Mesenchymal stem cell (in vitro differentiated cells and primary cell): Measurements from ENCODE around the gene ORAI2.

Source experiments
- DNase-seq: peaks from one replicate; pipeline ENCODE4 v3.0.0-alpha.2; 2013
- H2AFZ ChIP-seq: one replicate; pipeline ENCODE4 v1.6.1; 2013; ENCODE audit warnings: low read depth, mild to moderate bottlenecking, control low read depth, inconsistent platforms, low read length, moderate library complexity
- H2AK5ac ChIP-seq: 2 replicates; pipeline ENCODE4 v1.6.1; 2013; ENCODE audit warnings: low read length, moderate library complexity, mild to moderate bottlenecking, inconsistent platforms; ENCODE audit not compliant: severe bottlenecking
- H2BK120ac ChIP-seq: one replicate; pipeline ENCODE4 v1.6.1; 2013; ENCODE audit warnings: low read depth, mild to moderate bottlenecking, inconsistent platforms, low read length, moderate library complexity
- H2BK12ac ChIP-seq, 2 experiments: one replicate each; pipeline ENCODE4 v1.6.1; 2013; ENCODE audit warnings: inconsistent platforms in 2 of 2, low read length in 2 of 2, mild to moderate bottlenecking in 2 of 2, moderate library complexity in 2 of 2, control low read depth in 1 of 2
- H2BK15ac ChIP-seq: one replicate; pipeline ENCODE4 v1.6.1; 2013; ENCODE audit warnings: mild to moderate bottlenecking, low read depth, inconsistent platforms; ENCODE audit not compliant: poor library complexity, severe bottlenecking
- H2BK5ac ChIP-seq: 2 replicates; pipeline ENCODE4 v1.6.1; 2013; ENCODE audit warnings: low read depth, mild to moderate bottlenecking, low read length, control low read depth, inconsistent platforms; ENCODE audit not compliant: poor library complexity, severe bottlenecking
- H3K14ac ChIP-seq, 2 experiments: one replicate each; pipeline ENCODE4 v1.6.1; 2013; ENCODE audit warnings: inconsistent platforms in 2 of 2, low read length in 2 of 2, control low read depth in 1 of 2, mild to moderate bottlenecking in 1 of 2, moderate library complexity in 1 of 2
- H3K18ac ChIP-seq, 2 experiments: one replicate each; pipeline ENCODE4 v1.6.1; 2013; ENCODE audit warnings: inconsistent platforms in 2 of 2, low read length in 2 of 2, control low read depth in 1 of 2, low read depth in 1 of 2, mild to moderate bottlenecking in 1 of 2
- H3K23ac ChIP-seq, 2 experiments: one replicate each; pipeline ENCODE4 v1.6.1; 2013; ENCODE audit warnings: inconsistent platforms in 2 of 2, low read length in 2 of 2, mild to moderate bottlenecking in 2 of 2, moderate library complexity in 2 of 2, control low read depth in 1 of 2
- H3K27ac ChIP-seq: 2 replicates; pipeline ENCODE4 v1.5.1; 2013; ENCODE audit warnings: mild to moderate bottlenecking, moderate library complexity, low read length, control low read depth, inconsistent platforms; ENCODE audit not compliant: poor library complexity, severe bottlenecking
- H3K27me3 ChIP-seq, 2 experiments: 2 replicates each; pipeline versions ENCODE4 v1.6.1 to v1.7.0; 2013; ENCODE audit warnings: low read length in 2 of 2, mild to moderate bottlenecking in 2 of 2, moderate library complexity in 2 of 2, control low read depth in 1 of 2, inconsistent platforms in 1 of 2; ENCODE audit not compliant: control insufficient read depth in 1 of 2, insufficient read depth in 1 of 2
- H3K36me3 ChIP-seq, 2 experiments: 2 replicates each; pipeline versions ENCODE4 v1.6.1 to v1.7.0; 2013; ENCODE audit warnings: low read length in 2 of 2, control low read depth in 1 of 2, inconsistent platforms in 1 of 2, low read depth in 1 of 2, mild to moderate bottlenecking in 1 of 2; ENCODE audit not compliant: insufficient read depth in 2 of 2, control insufficient read depth in 1 of 2
- H3K4ac ChIP-seq, 2 experiments: one replicate each; pipeline ENCODE4 v1.6.1; 2013; ENCODE audit warnings: inconsistent platforms in 2 of 2, low read length in 2 of 2, mild to moderate bottlenecking in 2 of 2, moderate library complexity in 2 of 2, control low read depth in 1 of 2, low read depth in 1 of 2
- H3K4me1 ChIP-seq: 2 replicates; pipeline ENCODE4 v1.6.1; 2013; ENCODE audit warnings: low read depth, low read length, control low read depth; ENCODE audit not compliant: control insufficient read depth, insufficient read depth
- H3K4me2 ChIP-seq: 2 replicates; pipeline ENCODE4 v1.6.1; 2013; ENCODE audit warnings: low read length, mild to moderate bottlenecking, inconsistent platforms; ENCODE audit not compliant: poor library complexity, severe bottlenecking
- H3K4me3 ChIP-seq, 2 experiments: 2 replicates each; pipeline versions ENCODE4 v1.5.1 to v1.7.0; 2013; ENCODE audit warnings: low read length in 2 of 2, mild to moderate bottlenecking in 2 of 2, control low read depth in 1 of 2, low read depth in 1 of 2; ENCODE audit not compliant: insufficient read depth in 1 of 2
- H3K79me1 ChIP-seq: replicated peaks from 2 replicates; pipeline ENCODE4 v1.6.1; 2013; ENCODE audit warnings: mild to moderate bottlenecking, control low read depth, low read length, inconsistent platforms; ENCODE audit not compliant: poor library complexity, severe bottlenecking
- H3K9ac ChIP-seq: 2 replicates; pipeline ENCODE4 v1.7.0; 2013; ENCODE audit warnings: mild to moderate bottlenecking, low read length, moderate library complexity
- H3K9me3 ChIP-seq: 2 replicates; pipeline ENCODE4 v1.7.0; 2013; ENCODE audit warnings: mild to moderate bottlenecking, low read length; ENCODE audit not compliant: control insufficient read depth
- H4K8ac ChIP-seq: one replicate; pipeline ENCODE4 v1.6.1; 2013; ENCODE audit warnings: inconsistent platforms, mild to moderate bottlenecking, low read length, moderate library complexity
- H4K91ac ChIP-seq: one replicate; pipeline ENCODE4 v1.6.1; 2013; ENCODE audit warnings: mild to moderate bottlenecking, low read length, inconsistent platforms
- WGBS: methylation state at CpG from one replicate; pipeline ENCODE4 v1.1.7; 2013; ENCODE audit warnings: mixed read lengths; 5-methylcytosine and 5-hydroxymethylcytosine counted together

Gene ORAI2

DNA sequence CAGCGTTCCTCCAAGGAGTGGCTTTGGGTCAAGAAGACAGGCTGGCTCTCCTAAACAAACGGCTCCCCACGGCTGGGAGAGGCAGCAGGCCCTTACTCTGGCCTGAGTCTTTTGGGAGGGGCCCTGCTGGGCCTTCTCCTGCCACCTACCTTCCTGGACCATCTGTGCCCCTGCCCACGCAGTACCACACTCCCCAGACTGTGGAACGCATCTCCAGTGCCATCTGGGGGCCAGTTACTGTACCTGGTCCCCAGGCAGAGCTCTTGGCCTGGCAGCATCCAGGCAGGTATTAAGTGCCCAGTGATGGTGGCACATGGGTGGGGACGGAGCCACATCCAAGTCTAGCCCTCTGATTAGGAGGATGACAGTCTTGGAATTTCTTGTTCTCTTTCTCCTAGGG is 16.9 kb downstream of the ORAI2 start:
- Histone ChIP-seq H2BK5ac (no peak overlapping the region), H3K27me3 (no peaks in the 10 kb centered on the region), H2BK15ac (no peak overlapping the region), H3K9me3 (no peaks in the 10 kb centered on the region), H3K4me2 (no peak overlapping the region), H3K36me3 (peaks cover 17 to 25% of the 10 kb centered on the region in 2 experiments), H3K14ac (no peak overlapping the region), H3K27ac (no peak overlapping the region), H3K18ac (no peak overlapping the region), H3K79me1 (no peaks in the 10 kb centered on the region), H3K4me1 (peaks cover 19% of the 10 kb centered on the region), H3K23ac (no peak overlapping the region), H2BK12ac (no peak overlapping the region), H2AFZ (no peak overlapping the region), H3K4ac (no peak overlapping the region), H3K9ac (no peak overlapping the region), H2BK120ac (no peak overlapping the region), H4K91ac (no peak overlapping the region), H3K4me3 (no peak overlapping the region), H2AK5ac (no peak overlapping the region), H4K8ac (no peak overlapping the region)
- no peak for DNase-seq
- 94% methylated on average over 6 of the region's 6 CpGs for WGBS

DNA sequence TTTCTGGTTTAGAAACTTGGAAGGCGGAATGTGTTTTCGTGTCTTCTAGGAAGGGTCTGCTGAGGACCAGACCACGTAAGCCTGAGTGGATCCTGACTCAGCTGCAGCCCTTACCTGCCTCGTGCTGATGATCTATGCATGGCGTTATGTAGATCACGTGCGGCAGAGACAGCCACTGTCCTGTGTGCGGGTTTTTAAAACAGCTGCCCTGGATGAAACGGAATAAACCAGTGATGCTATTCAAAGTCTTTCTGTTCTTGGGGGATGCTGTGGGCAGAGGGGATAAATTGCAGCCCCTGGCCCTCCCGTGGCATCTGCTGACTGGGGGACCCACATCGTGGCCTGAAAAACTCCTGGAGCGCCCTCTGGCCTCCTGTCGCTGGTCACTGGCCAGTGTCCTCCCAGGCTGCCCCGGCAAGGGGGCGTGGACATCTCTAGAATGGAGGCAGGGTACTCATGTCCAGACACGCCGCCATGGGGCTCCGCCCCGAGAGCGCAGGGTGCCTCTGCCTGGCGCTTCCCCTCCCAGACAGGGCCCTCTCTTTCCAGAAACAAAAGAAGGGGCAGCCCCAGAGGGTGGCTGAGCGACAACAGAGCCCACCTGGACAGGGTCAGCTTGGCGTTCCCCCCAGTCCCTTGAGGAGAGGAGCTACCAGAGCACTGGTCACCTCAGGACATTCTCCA is 18.1 kb downstream of the ORAI2 start:
- Histone ChIP-seq H4K8ac (no peak overlapping the region), H3K27ac (no peak overlapping the region), H2BK120ac (no peak overlapping the region), H3K9ac (peak overlapping the region; percentile 48), H2AFZ (no peak overlapping the region), H3K4ac (no peak overlapping the region), H2BK5ac (no peak overlapping the region), H3K4me2 (no peak overlapping the region), H2AK5ac (no peak overlapping the region), H3K18ac (no peak overlapping the region), H3K79me1 (no peaks in the 10 kb centered on the region), H2BK15ac (no peak overlapping the region), H3K4me3 (peak overlapping the region in 1 of 2 experiments; percentile 55), H3K14ac (no peak overlapping the region), H4K91ac (peak overlapping the region; percentile 9), H3K23ac (no peak overlapping the region), H3K4me1 (peaks cover 16% of the 10 kb centered on the region), H3K36me3 (peaks cover 18 to 26% of the 10 kb centered on the region in 2 experiments), H3K27me3 (no peaks in the 10 kb centered on the region), H2BK12ac (no peak overlapping the region), H3K9me3 (no peaks in the 10 kb centered on the region)
- WGBS: 88% methylated on average over 23 of the region's 23 CpGs
- DNase-seq: no peak

DNA sequence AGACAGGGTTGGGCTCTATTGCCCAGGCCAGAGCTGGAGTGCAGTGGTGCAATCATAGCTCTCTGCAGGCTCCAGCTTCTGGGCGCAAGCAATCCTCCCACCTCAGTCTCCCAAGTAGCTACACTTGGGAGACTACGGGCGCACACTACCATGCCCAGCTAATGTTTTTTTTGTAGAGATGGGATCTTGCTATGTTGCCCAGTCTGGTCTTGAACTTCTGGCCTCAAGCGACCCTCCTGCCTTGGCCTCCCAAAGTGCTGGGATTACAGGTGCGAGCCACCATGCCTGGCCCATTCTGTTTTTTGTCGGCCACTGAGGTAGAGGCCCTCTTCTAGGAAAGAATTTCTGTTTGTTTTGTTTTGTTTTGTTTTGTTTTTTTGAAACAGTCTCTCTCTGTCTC is 19.1 kb downstream of the ORAI2 start:
- H3K4me2 ChIP-seq: no peak overlapping the region
- H3K27me3 ChIP-seq: no peaks in the 10 kb centered on the region
- H2BK120ac ChIP-seq: no peak overlapping the region
- DNase-seq: no peak
- H3K36me3 ChIP-seq: peaks cover 18 to 22% of the 10 kb centered on the region in 2 experiments
- peaks cover 11% of the 10 kb centered on the region for H3K4me1 ChIP-seq
- H3K4me3 ChIP-seq: no peak overlapping the region
- H3K9ac ChIP-seq: no peak overlapping the region
- H4K91ac ChIP-seq: no peak overlapping the region
- no peak overlapping the region for H2BK12ac ChIP-seq
- no peak overlapping the region for H4K8ac ChIP-seq
- H3K79me1 ChIP-seq: no peaks in the 10 kb centered on the region
- 79% methylated on average over 5 of the region's 6 CpGs for WGBS
- H3K14ac ChIP-seq: no peak overlapping the region
- no peak overlapping the region for H3K23ac ChIP-seq
- H3K27ac ChIP-seq: no peak overlapping the region
- H2AK5ac ChIP-seq: no peak overlapping the region
- no peak overlapping the region for H2BK15ac ChIP-seq
- H2AFZ ChIP-seq: no peak overlapping the region
- H3K9me3 ChIP-seq: no peaks in the 10 kb centered on the region
- H2BK5ac ChIP-seq: no peak overlapping the region
- no peak overlapping the region for H3K4ac ChIP-seq
- H3K18ac ChIP-seq: no peak overlapping the region

DNA sequence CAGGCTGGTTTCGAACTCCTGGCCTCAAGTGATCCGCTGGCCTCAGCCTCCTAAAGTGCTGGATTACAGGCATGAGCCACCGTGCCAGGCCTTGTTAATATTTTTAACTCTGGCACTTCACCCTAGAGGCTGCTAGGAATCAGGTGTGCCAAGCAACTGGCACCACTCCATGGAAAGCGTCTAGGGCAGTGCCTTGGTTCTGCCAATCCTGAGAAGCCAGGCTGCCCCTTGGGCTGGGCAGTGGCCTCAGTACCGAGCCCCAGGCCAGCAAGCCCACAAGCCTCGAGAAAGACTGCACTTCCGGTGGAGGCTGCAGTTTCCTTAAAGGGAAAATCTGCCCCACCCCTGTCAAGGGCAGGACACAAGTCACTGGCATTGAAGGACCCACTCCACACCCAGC is 19.9 kb downstream of the ORAI2 start:
- no peak overlapping the region for H4K8ac ChIP-seq
- H3K9ac ChIP-seq: no peak overlapping the region
- no peak overlapping the region for H2AK5ac ChIP-seq
- H3K27ac ChIP-seq: no peak overlapping the region
- no peak for DNase-seq
- no peaks in the 10 kb centered on the region for H3K27me3 ChIP-seq
- peaks cover 2% of the 10 kb centered on the region for H3K79me1 ChIP-seq
- H3K18ac ChIP-seq: no peak overlapping the region
- H3K9me3 ChIP-seq: no peaks in the 10 kb centered on the region
- no peak overlapping the region for H3K4me2 ChIP-seq
- no peak overlapping the region for H4K91ac ChIP-seq
- H3K4me1 ChIP-seq: peaks cover 4% of the 10 kb centered on the region
- no peak overlapping the region for H2BK12ac ChIP-seq
- no peak overlapping the region for H2AFZ ChIP-seq
- no peak overlapping the region for H2BK5ac ChIP-seq
- H3K36me3 ChIP-seq: peaks cover 22 to 30% of the 10 kb centered on the region in 2 experiments
- H3K14ac ChIP-seq: no peak overlapping the region
- no peak overlapping the region for H3K4ac ChIP-seq
- H2BK120ac ChIP-seq: no peak overlapping the region
- WGBS: 92% methylated on average over 7 of the region's 7 CpGs
- H3K4me3 ChIP-seq: no peak overlapping the region
- no peak overlapping the region for H3K23ac ChIP-seq
- H2BK15ac ChIP-seq: no peak overlapping the region
